LNCaP clone FGC (cell line): Measurements from ENCODE around the gene SNPH.

Source experiments
- DNase-seq: peaks from one replicate; pipeline ENCODE4 v3.0.0-alpha.2; 2011; ENCODE audit warnings: low read depth
- H3K4me3 ChIP-seq: 2 replicates; pipeline ENCODE4 v1.5.1; 2011; ENCODE audit warnings: mild to moderate bottlenecking, low read depth, low read length, control low read depth
- CTCF ChIP-seq: IDR thresholded peaks from 2 replicates; pipeline ENCODE4 v1.5.1; 2012; ENCODE audit warnings: mild to moderate bottlenecking; ENCODE audit not compliant: control insufficient read depth, insufficient read depth; ENCODE audit errors: extremely low read depth

SNPH gene

GRCh38 chr20:1330075-1330830, 64.2 kb downstream of the SNPH start:
- TF ChIP-seq CTCF, result no peak
- H3K4me3 ChIP-seq, result no peak overlapping the region
- DNase-seq, result no peak

- TF ChIP-seq CTCF, result no peak
- no peak for DNase-seq
- no peak overlapping the region for H3K4me3 ChIP-seq
Measured at GRCh38 chr20:1331101-1331500, 65.0 kb downstream of the SNPH start.

DNA sequence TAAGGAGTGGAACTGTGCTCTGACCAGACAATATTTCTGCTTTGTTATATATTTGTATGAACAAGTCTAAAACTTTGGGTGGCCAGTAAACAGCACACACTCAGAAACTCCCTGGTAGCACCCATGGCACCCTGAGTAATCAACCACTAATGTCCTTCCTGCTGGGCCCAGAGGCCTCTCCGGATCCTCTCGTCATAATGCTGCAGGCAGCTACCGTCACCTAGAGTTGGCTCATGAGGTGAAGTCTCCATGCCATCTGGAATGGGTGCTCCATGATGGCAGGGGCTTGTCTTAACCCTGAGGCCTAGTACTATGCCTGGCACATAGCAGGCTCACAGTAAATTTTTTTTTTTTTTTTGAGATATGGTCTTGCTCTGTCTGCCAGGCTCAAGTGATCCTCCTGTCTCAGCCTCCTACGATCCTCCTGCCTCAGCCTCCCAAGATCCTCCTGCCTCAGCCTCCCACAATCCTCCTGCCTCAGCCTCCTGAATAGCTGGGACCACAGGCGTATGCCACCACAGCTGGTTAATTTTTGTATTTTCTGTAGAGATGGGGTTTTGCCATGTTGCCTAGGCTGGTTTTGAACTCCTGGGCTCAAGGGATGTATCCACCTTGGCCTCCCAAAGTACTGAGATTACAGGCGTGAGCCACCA, 65.8 kb downstream of the SNPH start:
- no peak overlapping the region for H3K4me3 ChIP-seq
- no peak for DNase-seq
- no peak for TF ChIP-seq CTCF

DNA sequence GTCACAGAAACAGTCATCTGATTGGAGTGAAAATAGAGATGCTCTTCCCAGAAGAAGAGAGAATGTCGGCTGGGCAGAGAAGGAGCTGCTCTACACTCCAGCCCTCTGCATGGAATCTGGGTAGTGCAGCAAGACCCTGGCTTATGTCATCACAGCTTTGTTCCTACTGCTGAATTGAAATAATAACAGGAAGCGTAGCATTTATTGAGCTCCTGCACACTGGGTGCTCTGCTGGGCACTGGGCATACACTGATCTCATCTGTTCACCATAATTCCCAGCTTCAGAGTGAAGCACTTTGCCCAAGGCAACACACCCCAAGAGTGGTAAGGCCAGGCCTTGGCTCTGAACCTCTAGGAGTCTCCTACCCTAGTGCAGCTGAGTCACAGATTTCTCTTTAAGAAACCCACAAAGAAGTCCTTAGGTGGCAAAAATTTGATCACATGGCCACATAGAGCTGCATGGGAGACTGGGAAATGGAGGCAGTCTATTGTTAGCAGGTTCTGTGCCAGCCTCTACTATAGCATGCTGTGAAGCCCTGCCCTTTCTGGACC, 66.7 kb downstream of the SNPH start:
- H3K4me3 ChIP-seq, result no peak overlapping the region
- no peak for TF ChIP-seq CTCF
- DNase-seq, result no peak

GRCh38 chr20:1333462-1334369, 67.6 kb downstream of the SNPH start:
- no peak for DNase-seq
- TF ChIP-seq CTCF, result no peak
- no peak overlapping the region for H3K4me3 ChIP-seq

DNA sequence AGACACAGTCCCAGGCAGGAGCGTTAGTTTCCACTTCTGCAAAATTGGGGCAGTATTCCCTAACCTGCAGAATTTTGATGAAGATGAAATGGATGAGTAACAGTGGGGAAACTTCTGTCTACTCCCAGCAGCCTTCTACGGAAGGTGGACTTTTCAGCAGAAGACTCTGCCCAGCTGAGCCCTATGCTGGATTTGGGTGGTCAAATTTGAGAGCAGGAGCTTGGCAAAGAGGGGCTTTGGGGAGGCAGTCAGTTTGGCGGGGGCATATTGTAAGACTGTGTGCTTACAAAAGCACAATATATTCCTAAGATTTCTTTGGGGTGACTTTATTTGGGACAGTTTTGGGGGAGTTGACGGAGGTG, 68.3 kb downstream of the SNPH start:
- DNase-seq, result no peak
- H3K4me3 ChIP-seq, result no peak overlapping the region
- TF ChIP-seq CTCF, result no peak
